Ovary (tissue), 9 donors: ENCODE results near the gene DHX9. TPM values are rescaled to one million over a fixed set of nuclear protein-coding genes. Genes with fewer than 3 reads are reported as not detected.
"Not testable (repeated sequence)": the region's sequence is repeated elsewhere in the genome, so short reads cannot be mapped to it uniquely, and the experiment has no call there.

Source experiments
- DNase-seq, 5 donors: peaks; one replicate each; pipeline ENCODE4 v3.0.0-alpha.2; 2019 to 2020
- H3K27ac ChIP-seq, 2 donors: fragments of 200-600 bp; one replicate each; pipeline versions ENCODE4 v1.5.1 to v1.8.0; 2019 to 2022
- H3K27me3 ChIP-seq: fragments of 200-600 bp; one replicate; pipeline ENCODE4 v1.8.0; 2022
- H3K36me3 ChIP-seq: fragments of 200-600 bp; sonication (generic); one replicate; pipeline ENCODE4 v1.5.1; 2019
- H3K4me1 ChIP-seq: one replicate; pipeline ENCODE4 v1.8.1; 2013; ENCODE audit warnings: mild to moderate bottlenecking, moderate library complexity; ENCODE audit not compliant: insufficient read depth
- H3K4me3 ChIP-seq: fragments of 200-600 bp; sonication (generic); one replicate; pipeline ENCODE4 v1.5.1; 2017
- H3K9me3 ChIP-seq, 2 donors: fragments of 200-600 bp in 1 of 2; sonication (generic) in 1 of 2; one replicate each; pipeline versions ENCODE4 v1.5.1 to v1.8.1; 2013 to 2019; ENCODE audit warnings: mild to moderate bottlenecking in 1 of 2, moderate library complexity in 1 of 2
- CTCF ChIP-seq, 3 donors: fragments of 450-650 bp in 2 of 3; fragments of 200-600 bp in 1 of 3; IDR thresholded peaks; one replicate each; pipeline versions ENCODE4 v1.5.1 to v1.8.0; 2016 to 2022; ENCODE audit warnings: antibody characterized with exemption in 3 of 3, mild to moderate bottlenecking in 1 of 3
- EP300 ChIP-seq: sonication (generic); formaldehyde crosslinking; IDR thresholded peaks from one replicate; pipeline ENCODE4 v1.6.1; 2017; ENCODE audit warnings: antibody characterized with exemption
- POLR2A ChIP-seq: fragments of 450-650 bp; IDR thresholded peaks from one replicate; pipeline ENCODE4 v1.6.1; 2017; ENCODE audit warnings: antibody characterized with exemption, mild to moderate bottlenecking, moderate library complexity
- WGBS, 3 donors: extraction: QIAGEN DNeasy Blood & Tissue Kit in 1 of 3; methylation state at CpG; one replicate each; pipeline versions ENCODE4 v1.1.5 to v1.1.7; 2013 to 2017; 5-methylcytosine and 5-hydroxymethylcytosine counted together
- intact Hi-C, 4 donors: fragments of 100-400 bp; cut with DNase I; formaldehyde crosslinking; loops; one replicate each; pipeline versions ENCODE4 v1.11.0 to v1.15.1; 2022 to 2023
- polyA plus RNA-seq, 2 donors: library from polyadenylated mRNA; stranded (reverse); fragments of 200-250 nt in 1 of 2; fragments of 350-450 nt in 1 of 2; fragmentation: Illumina TruSeq in 1 of 2; extraction: RNeasy Lipid Tissue Mini Kit (QIAGEN cat#74804) in 1 of 2; gene quantifications; one replicate each; pipeline ENCODE4 v1.2.3, GENCODE V29; 2013 to 2014
- total RNA-seq, 7 donors: library from RNA; depleted of rRNA in 2 of 7; stranded (reverse); fragments of >200 nt in 2 of 7; fragmentation: NEBNext Ultra II Directional in 3 of 7; extraction: Animal tissue kit (Norgen Biotek cat#: 25700) in 3 of 7; gene quantifications; one replicate each; pipeline versions ENCODE4 v1.1.0 to v1.2.4, GENCODE V29; 2016 to 2023
- donor health status: DM: no; HTN: no; CAD: no; lungs with moderate emphysema.
- donor health status: DM: no; HTN: no; CAD: no.
- donor health status: Bipolar disorder and iron deficiency.
- donor health status: DM: yes; HTN: yes; CAD: no.
- donor health status: DM: no; HTN: no; CAD: no.
- donor health status: DM: yes; HTN: yes; CAD: no.

The DHX9 gene
- total and polyA plus RNA-seq, 9 donors = 70.6 to 168 (median 135) TPM

DNA sequence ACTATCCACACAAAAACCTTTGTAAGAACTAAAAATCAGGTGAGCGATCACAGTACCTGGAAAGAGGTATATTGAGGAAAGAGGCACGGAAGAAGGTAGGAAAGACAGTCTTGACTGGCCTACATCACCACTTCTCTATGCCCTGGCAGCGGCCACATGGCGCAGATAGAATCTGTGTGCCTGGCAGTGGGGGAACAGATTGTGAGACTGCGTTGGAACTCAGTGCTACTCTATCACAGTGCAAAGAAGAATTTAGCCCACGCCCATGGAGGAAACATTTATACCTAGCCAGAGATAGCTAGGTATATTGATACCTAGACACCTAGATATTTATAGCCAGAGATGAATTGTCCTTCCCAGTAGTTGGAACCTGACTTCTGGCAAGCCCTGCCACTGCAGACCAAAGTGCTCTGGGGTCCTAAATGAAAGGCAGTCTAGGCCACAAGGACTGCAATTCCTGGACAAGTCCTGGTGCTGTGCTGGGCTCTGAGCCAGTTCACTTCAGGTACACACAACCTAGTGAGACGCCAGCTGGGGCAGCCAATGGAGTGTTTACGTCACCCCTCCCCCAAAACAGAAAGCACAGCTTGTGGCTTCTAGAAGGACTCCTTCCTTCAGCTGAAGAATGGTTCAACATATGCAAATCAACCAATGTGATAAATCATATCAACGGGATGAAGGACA lies 51.9 kb downstream of the DHX9 start:
- Histone ChIP-seq H3K36me3 (no peaks in the 10 kb centered on the region), H3K4me1 (no peaks in the 10 kb centered on the region), H3K9me3 (no peaks in the 10 kb centered on the region), H3K27me3 (no peaks in the 10 kb centered on the region), H3K27ac (no peak overlapping the region), H3K4me3 (no peak overlapping the region)
- no peak for DNase-seq
- intact Hi-C loops = loop anchor here in 1 of 4 donors (5.0 kb wide), 1 partner anchor 1554 kb away; no protein-coding TSS in a partner anchor
- TF ChIP-seq EP300 = no peak
- no peak for TF ChIP-seq POLR2A
- TF ChIP-seq CTCF (IDR thresholded peaks at IDR 0.05) = no peak
- WGBS, 3 donors = 86 to 89% (median 87%) methylated on average over 9 of the region's 9 CpGs

DNA sequence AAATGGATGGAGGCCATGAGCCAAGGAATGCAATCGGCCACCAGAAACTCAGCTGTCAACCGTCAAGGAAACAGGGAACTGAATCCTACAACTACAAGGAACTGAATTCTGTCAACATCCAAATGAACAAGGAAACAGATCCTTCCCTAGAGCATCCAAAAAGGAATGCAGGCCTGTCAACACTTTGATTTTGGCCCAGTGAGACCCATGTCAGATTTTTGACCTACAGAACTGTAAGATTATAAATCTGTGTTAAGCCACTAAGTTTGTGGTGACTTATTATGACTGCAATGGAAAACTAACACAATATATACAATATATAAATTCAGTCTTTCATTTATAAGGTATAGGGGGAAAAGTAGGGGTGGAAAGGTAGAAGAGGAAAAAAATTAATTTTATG lies 58.5 kb downstream of the DHX9 start:
- no peaks in the 10 kb centered on the region for H3K27me3 ChIP-seq
- WGBS, 3 donors = 75 to 83% (median 82%) methylated on average over 2 of the region's 2 CpGs
- no peak overlapping the region for H3K4me3 ChIP-seq
- no peaks in the 10 kb centered on the region for H3K9me3 ChIP-seq
- no peak for DNase-seq
- no peak overlapping the region for H3K27ac ChIP-seq
- no peaks in the 10 kb centered on the region for H3K36me3 ChIP-seq
- intact Hi-C loops = no loop called here
- TF ChIP-seq EP300 (no peak), CTCF (IDR thresholded peaks at IDR 0.05) (no peak), POLR2A (no peak)
- H3K4me1 ChIP-seq = no peaks in the 10 kb centered on the region

DNA sequence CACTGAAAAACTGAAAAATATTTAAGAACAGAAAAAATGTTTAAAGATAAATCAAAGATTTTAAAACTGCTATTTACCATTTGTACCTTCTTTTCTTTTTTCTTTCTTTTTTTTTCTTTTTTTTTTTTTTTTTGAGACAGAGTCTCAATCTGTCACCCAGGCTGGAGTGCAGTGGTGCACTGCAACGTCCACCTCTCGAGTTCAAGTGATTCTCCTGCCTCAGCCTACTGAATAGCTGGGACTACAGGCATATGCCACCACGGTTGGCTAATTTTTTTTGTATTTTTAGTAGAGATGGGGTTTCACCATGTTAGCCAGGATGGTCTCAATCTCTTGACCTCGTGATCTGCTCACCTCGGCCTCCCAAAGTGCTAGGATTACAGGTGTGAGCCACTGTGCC lies 62.8 kb downstream of the DHX9 start:
- H3K4me1 ChIP-seq, H3K27me3 ChIP-seq, H3K4me3 ChIP-seq, H3K9me3 ChIP-seq, H3K36me3 ChIP-seq, H3K27ac ChIP-seq, DNase-seq, intact Hi-C loops: not testable (repeated sequence)
- WGBS, 3 donors = 91 to 95% (median 93%) methylated on average over 5 of the region's 5 CpGs

DNA sequence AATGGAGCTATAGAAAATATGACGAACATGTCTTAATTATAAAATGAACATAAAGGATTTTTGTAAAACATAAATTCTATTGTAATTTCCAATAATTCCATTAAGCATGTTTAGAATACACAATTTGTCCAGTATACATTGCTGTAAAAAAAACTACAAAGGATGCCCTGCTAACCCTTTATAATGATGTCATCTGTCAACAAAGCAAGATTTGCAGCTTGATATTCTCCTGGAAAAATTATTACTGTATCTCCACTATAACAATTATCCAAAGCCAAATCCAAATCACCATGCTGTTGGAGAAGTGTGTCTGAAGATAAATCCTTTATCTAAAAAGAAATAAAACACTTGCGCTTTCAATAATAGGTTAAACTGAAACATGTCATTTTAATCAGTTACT lies 66.2 kb downstream of the DHX9 start:
- intact Hi-C loops = no loop called here
- no peaks in the 10 kb centered on the region for H3K4me1 ChIP-seq
- WGBS, 3 donors = 90 to 92% (median 91%) methylated on average over 2 of the region's 2 CpGs
- TF ChIP-seq POLR2A = no peak
- TF ChIP-seq CTCF (IDR thresholded peaks at IDR 0.05) = no peak
- no peaks in the 10 kb centered on the region for H3K27me3 ChIP-seq
- DNase-seq = no peak
- H3K36me3 ChIP-seq = no peaks in the 10 kb centered on the region
- H3K27ac ChIP-seq = no peak overlapping the region
- no peaks in the 10 kb centered on the region for H3K9me3 ChIP-seq
- H3K4me3 ChIP-seq = no peak overlapping the region

- no peak for DNase-seq
- no peak overlapping the region for H3K4me3 ChIP-seq
- H3K27ac ChIP-seq = no peak overlapping the region
- no peaks in the 10 kb centered on the region for H3K4me1 ChIP-seq
- intact Hi-C loops = no loop called here
- H3K9me3 ChIP-seq = no peaks in the 10 kb centered on the region
- WGBS, 3 donors = 60 to 72% (median 63%) methylated on average over 4 of the region's 4 CpGs
- no peaks in the 10 kb centered on the region for H3K27me3 ChIP-seq
- no peaks in the 10 kb centered on the region for H3K36me3 ChIP-seq
- TF ChIP-seq EP300 (no peak), POLR2A (no peak), CTCF (IDR thresholded peaks at IDR 0.05) (no peak)
Observed at GRCh38 chr1:182909578-182909977, 70.4 kb downstream of the DHX9 start.
